Measurements from ENCODE around the gene H3-3A.

DNA sequence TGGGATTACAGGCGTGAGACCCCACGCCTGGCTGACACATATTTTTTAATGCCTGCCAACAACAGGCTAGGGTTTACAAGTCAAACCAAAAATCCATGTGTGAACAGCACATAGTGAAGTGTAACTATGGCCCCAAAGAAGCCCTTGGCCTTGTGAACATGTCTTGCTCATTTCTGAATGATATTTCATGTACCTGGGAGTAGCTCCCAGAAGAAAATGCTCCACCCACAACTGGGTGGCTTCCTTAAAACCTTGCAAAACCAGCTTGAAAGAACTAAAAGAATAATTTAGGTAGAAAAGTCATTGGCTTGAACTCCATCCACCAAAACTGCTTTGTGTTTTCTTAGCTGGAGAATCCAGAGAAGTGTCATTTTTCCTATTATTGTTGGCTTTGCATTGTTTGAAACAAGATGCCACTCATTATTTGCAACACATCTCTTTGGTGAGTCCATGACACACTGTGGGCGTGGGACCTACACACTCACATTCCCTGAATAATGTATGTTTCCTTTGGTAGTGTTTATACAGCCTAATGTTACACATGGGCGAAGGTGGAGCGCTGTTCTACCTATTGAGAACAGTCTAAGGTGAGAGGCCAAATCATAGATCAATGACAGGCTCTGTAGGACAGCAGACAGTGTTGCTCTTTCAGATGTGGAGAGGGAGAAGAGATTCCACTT, 34.8 kb upstream of the H3-3A start:
- TF ChIP-seq PHF8 (IDR thresholded peaks at IDR 0.05; ENCODE audit: borderline replicate concordance, low read depth) (no peak), NFE2L2 (conservative IDR thresholded peaks at IDR 0.05; ENCODE audit: low read length) (no peak), MAZ (IDR thresholded peaks at IDR 0.05; ENCODE audit: borderline replicate concordance, low read depth, low read length) (no peak), ZSCAN20 (CRISPR knock-in tag; IDR thresholded peaks at IDR 0.05) (no peak), FOSL2 (IDR thresholded peaks at IDR 0.05) (no peak), FOSL2 (CRISPR knock-in tag; IDR thresholded peaks at IDR 0.05) (no peak), SMC3 (IDR thresholded peaks at IDR 0.05) (no peak)
- TF ChIP-seq, protein P1, sequence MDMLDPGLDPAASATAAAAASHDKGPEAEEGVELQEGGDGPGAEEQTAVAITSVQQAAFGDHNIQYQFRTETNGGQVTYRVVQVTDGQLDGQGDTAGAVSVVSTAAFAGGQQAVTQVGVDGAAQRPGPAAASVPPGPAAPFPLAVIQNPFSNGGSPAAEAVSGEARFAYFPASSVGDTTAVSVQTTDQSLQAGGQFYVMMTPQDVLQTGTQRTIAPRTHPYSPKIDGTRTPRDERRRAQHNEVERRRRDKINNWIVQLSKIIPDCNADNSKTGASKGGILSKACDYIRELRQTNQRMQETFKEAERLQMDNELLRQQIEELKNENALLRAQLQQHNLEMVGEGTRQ (IDR thresholded peaks at IDR 0.05), result no peak
- TF ChIP-seq, protein P2, sequence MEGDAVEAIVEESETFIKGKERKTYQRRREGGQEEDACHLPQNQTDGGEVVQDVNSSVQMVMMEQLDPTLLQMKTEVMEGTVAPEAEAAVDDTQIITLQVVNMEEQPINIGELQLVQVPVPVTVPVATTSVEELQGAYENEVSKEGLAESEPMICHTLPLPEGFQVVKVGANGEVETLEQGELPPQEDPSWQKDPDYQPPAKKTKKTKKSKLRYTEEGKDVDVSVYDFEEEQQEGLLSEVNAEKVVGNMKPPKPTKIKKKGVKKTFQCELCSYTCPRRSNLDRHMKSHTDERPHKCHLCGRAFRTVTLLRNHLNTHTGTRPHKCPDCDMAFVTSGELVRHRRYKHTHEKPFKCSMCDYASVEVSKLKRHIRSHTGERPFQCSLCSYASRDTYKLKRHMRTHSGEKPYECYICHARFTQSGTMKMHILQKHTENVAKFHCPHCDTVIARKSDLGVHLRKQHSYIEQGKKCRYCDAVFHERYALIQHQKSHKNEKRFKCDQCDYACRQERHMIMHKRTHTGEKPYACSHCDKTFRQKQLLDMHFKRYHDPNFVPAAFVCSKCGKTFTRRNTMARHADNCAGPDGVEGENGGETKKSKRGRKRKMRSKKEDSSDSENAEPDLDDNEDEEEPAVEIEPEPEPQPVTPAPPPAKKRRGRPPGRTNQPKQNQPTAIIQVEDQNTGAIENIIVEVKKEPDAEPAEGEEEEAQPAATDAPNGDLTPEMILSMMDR (IDR thresholded peaks at IDR 0.05), result no peak

Measured in A549 (cell line).